Gastroesophageal sphincter (tissue), 3 donors: Measurements from ENCODE around the gene MROH2A.

ENCODE experiments used
- CTCF ChIP-seq, 4 experiments: fragments of 200-600 bp in 2 of 4; fragments of 450-650 bp in 2 of 4; sonication (generic) in 1 of 4; IDR thresholded peaks; one replicate each; pipeline ENCODE4 v1.5.1; 2017 to 2019; ENCODE audit warnings: antibody characterized with exemption in 4 of 4, mild to moderate bottlenecking in 2 of 4, moderate library complexity in 2 of 4
- EP300 ChIP-seq: sonication (generic); formaldehyde crosslinking; IDR thresholded peaks from one replicate; pipeline ENCODE4 v1.6.1; 2017; ENCODE audit warnings: antibody characterized with exemption, mild to moderate bottlenecking
- POLR2A ChIP-seq, 2 donors: fragments of 450-650 bp; IDR thresholded peaks; one replicate each; pipeline ENCODE4 v1.6.1; 2017; ENCODE audit warnings: antibody characterized with exemption in 2 of 2, mild to moderate bottlenecking in 2 of 2, moderate library complexity in 1 of 2
- POLR2AphosphoS5 ChIP-seq: sonication (generic); formaldehyde crosslinking; IDR thresholded peaks from one replicate; pipeline ENCODE4 v1.6.1; 2017; ENCODE audit warnings: antibody characterized with exemption

- TF ChIP-seq CTCF (IDR thresholded peaks at IDR 0.05) (no peak), POLR2AphosphoS5 (no peak), POLR2A (IDR thresholded peaks at IDR 0.05) (no peak), EP300 (no peak)
Measured at GRCh38 chr2:233740870-233741269, 37.3 kb upstream of the MROH2A start.
